Neural progenitor cell (in vitro differentiated cells): ENCODE results near the gene CTSH.

ENCODE experiments used
- EZH2phosphoT487 ChIP-seq: fragments of 200-600 bp; sonication (generic); IDR thresholded peaks from 2 replicates; pipeline ENCODE4 v1.6.1; 2017; ENCODE audit warnings: antibody characterized with exemption
- TF ChIP-seq, protein P1 (sequence below): fragments of 200-600 bp; sonication (generic); IDR thresholded peaks from 2 replicates; pipeline ENCODE4 v1.5.1; 2017; ENCODE audit warnings: antibody characterized with exemption, mild to moderate bottlenecking

DNA sequence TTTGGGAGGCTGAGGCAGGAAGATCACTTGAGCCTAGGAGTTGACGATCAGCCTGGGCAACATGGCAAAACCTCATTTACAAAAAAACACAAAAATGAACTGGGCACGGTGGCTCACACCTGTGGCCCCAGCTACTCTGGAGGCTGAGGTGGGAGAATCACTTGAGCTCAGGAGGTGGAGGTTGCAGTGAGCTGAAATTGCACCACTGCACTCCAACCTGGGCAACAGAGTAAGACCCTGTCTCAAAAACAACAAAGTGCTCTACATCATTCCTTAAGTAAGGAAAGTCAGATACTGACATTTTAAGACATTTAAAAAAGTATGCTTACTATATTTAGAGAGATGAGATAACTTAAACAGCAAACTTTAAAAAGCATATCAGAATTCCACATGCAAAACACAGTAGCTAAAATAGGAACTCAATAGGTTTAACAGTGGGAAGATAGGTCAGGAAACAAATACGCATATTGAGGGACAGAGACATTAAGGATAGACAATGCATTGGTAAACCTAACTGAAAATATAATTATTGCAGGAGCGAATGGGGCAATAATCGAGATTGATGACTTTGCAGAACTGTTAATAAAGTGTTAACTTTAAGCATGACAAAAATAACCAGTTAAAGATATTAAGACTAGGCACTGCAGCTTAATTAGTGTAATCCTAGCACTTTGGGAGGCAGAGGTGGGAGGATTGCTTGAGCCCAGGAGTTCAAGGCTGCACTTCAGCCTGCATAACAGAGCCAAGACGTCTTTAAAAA is 40.1 kb downstream of the CTSH start:
- TF ChIP-seq, protein P1, sequence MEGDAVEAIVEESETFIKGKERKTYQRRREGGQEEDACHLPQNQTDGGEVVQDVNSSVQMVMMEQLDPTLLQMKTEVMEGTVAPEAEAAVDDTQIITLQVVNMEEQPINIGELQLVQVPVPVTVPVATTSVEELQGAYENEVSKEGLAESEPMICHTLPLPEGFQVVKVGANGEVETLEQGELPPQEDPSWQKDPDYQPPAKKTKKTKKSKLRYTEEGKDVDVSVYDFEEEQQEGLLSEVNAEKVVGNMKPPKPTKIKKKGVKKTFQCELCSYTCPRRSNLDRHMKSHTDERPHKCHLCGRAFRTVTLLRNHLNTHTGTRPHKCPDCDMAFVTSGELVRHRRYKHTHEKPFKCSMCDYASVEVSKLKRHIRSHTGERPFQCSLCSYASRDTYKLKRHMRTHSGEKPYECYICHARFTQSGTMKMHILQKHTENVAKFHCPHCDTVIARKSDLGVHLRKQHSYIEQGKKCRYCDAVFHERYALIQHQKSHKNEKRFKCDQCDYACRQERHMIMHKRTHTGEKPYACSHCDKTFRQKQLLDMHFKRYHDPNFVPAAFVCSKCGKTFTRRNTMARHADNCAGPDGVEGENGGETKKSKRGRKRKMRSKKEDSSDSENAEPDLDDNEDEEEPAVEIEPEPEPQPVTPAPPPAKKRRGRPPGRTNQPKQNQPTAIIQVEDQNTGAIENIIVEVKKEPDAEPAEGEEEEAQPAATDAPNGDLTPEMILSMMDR: no peak
- TF ChIP-seq EZH2phosphoT487: no peak
